MG63 (cell line): Measurements from ENCODE around the gene MPV17L. TPM values are rescaled to one million over a fixed set of nuclear protein-coding genes. Genes with fewer than 3 reads are reported as not detected.

Experiments used
- DNase-seq: peaks from one replicate; pipeline ENCODE4 v3.0.0-alpha.2; 2020
- H3K27me3 ChIP-seq: fragments of 250-450 bp; sonication (Bioruptor Pico); 2 replicates; pipeline ENCODE4 v1.5.1; 2020; ENCODE audit warnings: mild to moderate bottlenecking, moderate library complexity
- H3K36me3 ChIP-seq: fragments of 250-450 bp; sonication (Bioruptor Pico); 2 replicates; pipeline ENCODE4 v1.5.1; 2020; ENCODE audit warnings: mild to moderate bottlenecking, moderate library complexity
- H3K4me3 ChIP-seq: fragments of 250-450 bp; sonication (Bioruptor Pico); 2 replicates; pipeline ENCODE4 v1.5.1; 2020; ENCODE audit warnings: mild to moderate bottlenecking, moderate library complexity
- H3K9me3 ChIP-seq: fragments of 250-450 bp; sonication (Bioruptor Pico); 2 replicates; pipeline ENCODE4 v1.5.1; 2020; ENCODE audit warnings: mild to moderate bottlenecking, moderate library complexity
- total RNA-seq: library from RNA; depleted of rRNA; stranded (reverse); fragments of >200 nt; shearing (Covaris generic); gene quantifications from 2 replicates; pipeline ENCODE4 v1.2.3, GENCODE V29; 2014; ENCODE audit warnings: low replicate concordance; rRNA removed

MPV17L gene
- total RNA-seq, 1 experiment from 2014 or later, result 0.59 TPM

GRCh38 chr16:15461376-15461775 is 65.8 kb downstream of the MPV17L start:
- Histone ChIP-seq H3K36me3 (0 out of 2 replicates have a peak, but pooled peaks cover 3% of the 10 kb centered on the region), H3K27me3 (no peaks in the 10 kb centered on the region), H3K9me3 (no peaks in the 10 kb centered on the region), H3K4me3 (no peak overlapping the region)
- peak; percentile 14 for DNase-seq

Other genes with a start within 250 kb of the MPV17L start
- 2.1 and 16.7 TPM in 2 replicates for gene NPIPA5, start 17.5 kb upstream of the MPV17L start, total RNA-seq
- 8.3 and 16.9 TPM in 2 replicates for gene BMERB1, start 38.8 kb downstream of the MPV17L start, total RNA-seq
- 3.2 and 3.7 TPM in 2 replicates for gene MARF1, start 247.4 kb downstream of the MPV17L start, total RNA-seq